Measurements from ENCODE around the gene RFESD.
"Not testable (repeated sequence)": the region's sequence is repeated elsewhere in the genome, so short reads cannot be mapped to it uniquely, and the experiment has no call there.

Gene RFESD

DNA sequence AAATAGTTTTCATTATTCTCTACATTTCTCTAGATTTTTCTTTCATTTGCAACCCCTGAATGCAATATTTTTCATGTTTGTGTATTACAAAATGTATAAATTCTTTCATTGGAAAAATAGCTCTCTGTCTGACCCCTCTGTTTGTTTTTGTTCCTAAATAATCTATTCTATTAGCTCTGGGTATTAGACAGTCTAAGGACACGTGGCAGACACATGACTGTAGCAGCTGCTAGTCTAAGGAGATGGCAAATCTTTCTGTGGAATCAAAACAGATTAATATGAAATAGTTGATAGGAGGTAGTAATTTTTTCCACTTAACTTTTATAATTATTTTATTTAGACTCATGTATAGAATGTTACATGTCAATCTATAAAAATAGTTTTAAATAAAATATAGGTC lies 57.6 kb downstream of the RFESD start:
- H3K4me1 ChIP-seq, result no peaks in the 10 kb centered on the region
- no peak for DNase-seq
- intact Hi-C loops (cut with DNase I; ENCODE audit: low total_unique reads), result no loop called here
- H3K27me3 ChIP-seq, result no peaks in the 10 kb centered on the region
- no peak overlapping the region for H3K27ac ChIP-seq
- TF ChIP-seq, protein P1, sequence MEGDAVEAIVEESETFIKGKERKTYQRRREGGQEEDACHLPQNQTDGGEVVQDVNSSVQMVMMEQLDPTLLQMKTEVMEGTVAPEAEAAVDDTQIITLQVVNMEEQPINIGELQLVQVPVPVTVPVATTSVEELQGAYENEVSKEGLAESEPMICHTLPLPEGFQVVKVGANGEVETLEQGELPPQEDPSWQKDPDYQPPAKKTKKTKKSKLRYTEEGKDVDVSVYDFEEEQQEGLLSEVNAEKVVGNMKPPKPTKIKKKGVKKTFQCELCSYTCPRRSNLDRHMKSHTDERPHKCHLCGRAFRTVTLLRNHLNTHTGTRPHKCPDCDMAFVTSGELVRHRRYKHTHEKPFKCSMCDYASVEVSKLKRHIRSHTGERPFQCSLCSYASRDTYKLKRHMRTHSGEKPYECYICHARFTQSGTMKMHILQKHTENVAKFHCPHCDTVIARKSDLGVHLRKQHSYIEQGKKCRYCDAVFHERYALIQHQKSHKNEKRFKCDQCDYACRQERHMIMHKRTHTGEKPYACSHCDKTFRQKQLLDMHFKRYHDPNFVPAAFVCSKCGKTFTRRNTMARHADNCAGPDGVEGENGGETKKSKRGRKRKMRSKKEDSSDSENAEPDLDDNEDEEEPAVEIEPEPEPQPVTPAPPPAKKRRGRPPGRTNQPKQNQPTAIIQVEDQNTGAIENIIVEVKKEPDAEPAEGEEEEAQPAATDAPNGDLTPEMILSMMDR (IDR thresholded peaks at IDR 0.05), result no peak
- no peaks in the 10 kb centered on the region for H3K9me3 ChIP-seq
- H3K36me3 ChIP-seq, result no peaks in the 10 kb centered on the region
- no peak overlapping the region for H3K4me3 ChIP-seq

DNA sequence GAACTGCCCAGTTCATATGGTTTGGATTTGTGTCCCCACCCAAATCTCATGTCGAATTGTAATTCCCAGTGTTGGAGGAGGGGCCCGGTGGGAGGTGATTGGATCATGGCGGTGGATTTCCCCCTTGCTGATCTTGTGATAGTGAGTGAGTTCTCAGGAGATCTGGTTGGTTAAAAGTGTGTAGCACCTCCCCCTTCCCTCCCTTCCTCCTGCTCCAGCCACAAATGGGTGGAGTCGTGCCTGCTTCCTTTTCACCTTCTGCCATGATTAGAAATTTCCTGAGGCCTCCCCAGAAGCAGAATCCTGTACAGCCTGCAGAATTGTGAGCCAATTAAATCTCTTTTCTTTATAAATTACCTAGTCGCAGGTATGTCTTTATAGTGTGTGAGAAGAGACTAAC lies 59.6 kb downstream of the RFESD start:
- H3K27ac ChIP-seq; intact Hi-C loops (cut with DNase I; ENCODE audit: low total_unique reads); H3K9me3 ChIP-seq; H3K36me3 ChIP-seq; H3K27me3 ChIP-seq; H3K4me3 ChIP-seq; DNase-seq: not testable (repeated sequence)
- peaks cover 0 to 12% (median 3%) of the 10 kb centered on the region in 4 donors for H3K4me1 ChIP-seq

DNA sequence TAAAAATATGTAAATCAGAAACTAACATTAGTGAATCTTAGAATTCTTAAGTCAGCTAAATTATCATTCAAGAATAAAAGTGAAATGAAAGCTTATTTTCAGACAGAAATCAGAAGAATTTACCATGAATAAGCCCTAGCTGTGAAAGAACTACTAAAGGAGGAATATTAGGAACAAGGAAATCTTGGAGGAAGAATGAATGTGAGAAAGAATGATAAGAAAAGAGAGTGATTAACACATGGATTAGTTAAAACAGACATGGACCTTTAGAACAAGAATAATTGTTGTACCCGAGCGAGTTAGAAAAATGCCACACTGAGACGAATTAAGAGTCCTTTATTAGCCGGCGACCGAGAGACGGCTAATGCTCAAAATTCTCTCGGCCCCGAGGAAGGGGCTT lies 60.5 kb downstream of the RFESD start:
- H3K36me3 ChIP-seq, result no peaks in the 10 kb centered on the region
- intact Hi-C loops (cut with DNase I; ENCODE audit: low total_unique reads), result no loop called here
- no peak overlapping the region for H3K27ac ChIP-seq
- no peak overlapping the region for H3K4me3 ChIP-seq
- DNase-seq, result no peak
- TF ChIP-seq, protein P1 (IDR thresholded peaks at IDR 0.05), result no peak
- no peaks in the 10 kb centered on the region for H3K9me3 ChIP-seq
- peaks cover 0 to 12% (median 3%) of the 10 kb centered on the region in 4 donors for H3K4me1 ChIP-seq
- no peaks in the 10 kb centered on the region for H3K27me3 ChIP-seq

Measured in tibial artery (tissue), 4 donors.